Stimulated activated CD8-positive, alpha-beta memory T cell treated with anti-CD3 and anti-CD28 coated beads, Interleukin-12 subunit alpha, Interleukin-12 subunit beta, amount 100 ng/mL, for 4 hours (primary cell): ENCODE results near the gene C1orf198.
"Not testable (repeated sequence)": the region's sequence is repeated elsewhere in the genome, so short reads cannot be mapped to it uniquely, and the experiment has no call there.

ENCODE experiments used
- DNase-seq: peaks from one replicate; pipeline ENCODE4 v3.0.0-alpha.2; 2020; ENCODE audit warnings: low read depth

The C1orf198 gene

DNA sequence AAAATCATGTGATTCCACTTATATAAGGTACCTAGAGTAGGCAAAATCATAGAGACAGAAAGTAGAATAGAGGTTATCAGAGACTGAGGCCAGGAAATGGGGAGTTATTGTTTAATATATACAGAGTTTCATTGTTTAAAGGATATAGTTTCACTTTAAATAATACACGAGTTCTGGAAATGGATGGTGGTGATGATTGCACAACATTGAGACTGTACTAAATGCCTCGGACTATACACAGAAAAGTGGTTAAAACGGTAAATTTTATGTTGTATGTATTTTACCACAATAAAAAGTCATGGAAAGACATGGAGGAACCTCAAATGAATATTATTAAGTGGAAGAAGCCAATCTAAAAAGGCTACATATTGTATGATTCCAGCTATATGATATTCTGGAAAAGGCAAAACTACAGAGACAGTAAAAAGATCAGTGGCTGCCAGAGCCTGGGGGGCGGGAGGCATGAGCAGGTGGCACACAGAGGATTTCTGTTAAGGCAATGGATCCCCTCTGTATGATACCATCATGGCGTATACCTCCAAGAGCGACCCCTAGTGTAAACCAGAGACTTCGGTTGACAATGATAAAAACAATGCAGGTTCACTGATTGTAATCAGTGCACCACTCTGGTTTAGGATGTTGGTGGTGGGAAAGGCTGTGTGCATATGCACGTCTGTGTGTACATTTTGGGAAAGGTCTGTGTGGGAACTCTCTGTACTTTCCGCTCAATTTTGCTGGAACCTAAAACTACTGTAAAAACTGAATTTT, 7.5 kb downstream of the C1orf198 start:
- no peak for DNase-seq

GRCh38 chr1:230858918-230859729, 9.2 kb downstream of the C1orf198 start:
- no peak for DNase-seq

GRCh38 chr1:230858236-230858820, 10.0 kb downstream of the C1orf198 start:
- DNase-seq, result no peak

- DNase-seq, result no peak
Measured at GRCh38 chr1:230857822-230858221, 10.5 kb downstream of the C1orf198 start.

DNA sequence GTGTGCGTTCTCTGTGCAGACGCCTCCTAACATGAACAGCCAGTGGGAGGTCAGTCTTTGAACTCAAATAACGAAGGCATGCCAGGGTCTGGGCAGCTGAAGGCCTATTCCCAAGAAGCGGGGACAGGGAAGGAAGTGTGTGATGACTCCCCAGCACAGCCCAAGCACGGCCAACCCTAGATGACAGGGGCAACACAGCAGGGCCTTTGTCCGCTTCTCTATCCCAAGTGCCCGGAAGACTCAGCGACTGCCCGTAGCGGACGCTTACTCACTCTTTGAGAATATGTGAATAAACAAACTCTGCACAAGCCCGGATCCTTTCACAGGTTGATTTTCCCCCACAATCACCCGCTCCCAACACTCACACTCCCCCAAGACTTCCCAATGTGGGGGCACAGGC, 11.2 kb downstream of the C1orf198 start:
- no peak for DNase-seq

- DNase-seq, result no peak
Measured at GRCh38 chr1:230855886-230856285, 12.4 kb downstream of the C1orf198 start.

DNA sequence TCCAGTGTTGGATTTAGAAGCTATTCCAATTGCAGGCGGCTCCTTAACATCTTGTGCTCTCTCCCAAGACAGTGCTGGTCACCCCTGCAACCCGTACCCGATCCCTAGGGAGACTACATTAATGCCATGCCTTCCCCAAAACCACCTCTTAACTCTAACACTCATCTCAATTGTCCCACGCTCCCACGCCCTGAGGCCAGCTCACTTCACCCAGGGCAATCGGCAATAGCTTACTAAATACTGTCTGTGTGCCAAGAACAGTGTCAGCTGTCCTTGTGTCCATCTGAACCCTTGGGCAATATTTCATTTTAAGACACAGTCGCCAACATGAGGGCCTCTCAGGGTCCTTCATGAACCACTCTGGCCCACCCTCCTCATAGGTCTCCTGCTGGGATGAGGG, 13.9 kb downstream of the C1orf198 start:
- DNase-seq, result no peak

GRCh38 chr1:230853731-230854130, 14.6 kb downstream of the C1orf198 start:
- DNase-seq, result no peak

GRCh38 chr1:230852959-230853358, 15.4 kb downstream of the C1orf198 start:
- DNase-seq, result no peak

- DNase-seq, result no peak
Measured at GRCh38 chr1:230851291-230851691, 17.0 kb downstream of the C1orf198 start.

DNA sequence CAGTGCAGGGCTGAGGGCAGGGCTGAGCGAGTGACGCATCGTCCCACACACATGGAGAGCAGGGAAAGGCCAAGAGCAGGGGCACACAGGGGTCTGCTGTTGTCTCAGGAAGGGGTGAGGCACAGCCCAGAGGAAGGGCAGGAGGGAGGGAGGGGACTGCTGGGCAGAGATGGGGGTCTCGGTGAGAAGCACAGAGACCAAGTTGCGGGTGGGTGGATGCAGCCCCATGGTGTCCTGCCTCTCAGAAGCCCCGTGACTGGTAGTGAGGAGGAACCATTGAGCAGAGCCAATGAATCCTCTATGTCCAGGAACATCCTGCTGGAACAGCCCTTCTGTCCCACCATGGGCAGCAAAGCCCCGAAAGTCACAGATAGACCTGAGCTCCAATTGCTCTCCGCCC, 17.8 kb downstream of the C1orf198 start:
- DNase-seq, result no peak

GRCh38 chr1:230849451-230850224, 18.7 kb downstream of the C1orf198 start:
- no peak for DNase-seq

DNA sequence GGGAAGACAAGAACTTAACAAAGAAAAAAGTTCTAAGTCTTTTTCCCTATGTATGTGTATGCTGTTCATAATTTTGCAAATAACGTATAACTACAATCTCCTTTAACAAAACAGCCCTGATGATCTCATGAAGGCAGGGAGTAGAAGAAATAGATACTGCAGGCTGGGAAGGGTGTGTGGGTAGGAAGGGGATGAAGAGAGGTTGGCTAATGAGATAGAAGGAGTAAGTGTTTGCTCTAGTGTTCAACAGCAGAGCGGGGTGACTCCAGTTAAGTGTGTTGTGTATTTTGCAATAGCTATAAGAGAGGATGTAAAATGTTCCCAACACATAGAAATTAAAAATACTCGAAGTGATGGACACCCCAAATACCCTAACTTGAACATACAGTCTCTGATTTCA, 20.1 kb downstream of the C1orf198 start:
- no peak for DNase-seq

DNA sequence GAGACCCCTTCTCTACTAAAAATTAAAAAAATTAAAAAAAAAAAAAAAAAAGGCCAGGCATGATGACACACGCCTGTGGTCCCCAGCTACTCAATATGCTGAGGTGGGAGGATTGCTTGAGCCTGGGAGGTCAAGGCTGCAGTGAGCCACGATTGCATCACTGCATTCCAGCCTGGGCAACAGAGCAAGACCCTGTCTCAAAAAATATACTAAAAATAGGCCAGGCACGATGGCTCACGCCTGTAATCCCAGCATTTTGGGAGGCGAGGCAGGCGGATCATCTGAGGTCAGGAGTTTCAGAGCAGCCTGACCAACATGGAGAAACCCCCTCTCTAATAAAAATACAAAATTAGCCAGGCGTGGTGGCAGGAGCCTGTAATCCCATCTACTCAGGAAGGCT, 23.1 kb downstream of the C1orf198 start:
- DNase-seq, result not testable (repeated sequence)

- no peak for DNase-seq
Measured at GRCh38 chr1:230844561-230844960, 23.8 kb downstream of the C1orf198 start.

- no peak for DNase-seq
Measured at GRCh38 chr1:230843503-230844309, 24.6 kb downstream of the C1orf198 start.

- no peak for DNase-seq
Measured at GRCh38 chr1:230842801-230843200, 25.5 kb downstream of the C1orf198 start.

- DNase-seq, result no peak
Measured at GRCh38 chr1:230839173-230839572, 29.1 kb downstream of the C1orf198 start.

- no peak for DNase-seq
Measured at GRCh38 chr1:230836793-230837192, 31.5 kb downstream of the C1orf198 start.

GRCh38 chr1:230836347-230836746, 32.0 kb downstream of the C1orf198 start:
- DNase-seq, result no peak

GRCh38 chr1:230834292-230834691, 34.0 kb downstream of the C1orf198 start:
- no peak for DNase-seq
